ENCODE results near the gene DENND2D. TPM values are rescaled to one million over a fixed set of nuclear protein-coding genes. Genes with fewer than 3 reads are reported as not detected.

DENND2D gene
- total and polyA plus RNA-seq, 9 of the 15 experiments (the other 6 are each of a cell fraction or from before 2014, with no cell fraction given): 0.08 to 0.44 (median 0.13) TPM; not detected in 6

DNA sequence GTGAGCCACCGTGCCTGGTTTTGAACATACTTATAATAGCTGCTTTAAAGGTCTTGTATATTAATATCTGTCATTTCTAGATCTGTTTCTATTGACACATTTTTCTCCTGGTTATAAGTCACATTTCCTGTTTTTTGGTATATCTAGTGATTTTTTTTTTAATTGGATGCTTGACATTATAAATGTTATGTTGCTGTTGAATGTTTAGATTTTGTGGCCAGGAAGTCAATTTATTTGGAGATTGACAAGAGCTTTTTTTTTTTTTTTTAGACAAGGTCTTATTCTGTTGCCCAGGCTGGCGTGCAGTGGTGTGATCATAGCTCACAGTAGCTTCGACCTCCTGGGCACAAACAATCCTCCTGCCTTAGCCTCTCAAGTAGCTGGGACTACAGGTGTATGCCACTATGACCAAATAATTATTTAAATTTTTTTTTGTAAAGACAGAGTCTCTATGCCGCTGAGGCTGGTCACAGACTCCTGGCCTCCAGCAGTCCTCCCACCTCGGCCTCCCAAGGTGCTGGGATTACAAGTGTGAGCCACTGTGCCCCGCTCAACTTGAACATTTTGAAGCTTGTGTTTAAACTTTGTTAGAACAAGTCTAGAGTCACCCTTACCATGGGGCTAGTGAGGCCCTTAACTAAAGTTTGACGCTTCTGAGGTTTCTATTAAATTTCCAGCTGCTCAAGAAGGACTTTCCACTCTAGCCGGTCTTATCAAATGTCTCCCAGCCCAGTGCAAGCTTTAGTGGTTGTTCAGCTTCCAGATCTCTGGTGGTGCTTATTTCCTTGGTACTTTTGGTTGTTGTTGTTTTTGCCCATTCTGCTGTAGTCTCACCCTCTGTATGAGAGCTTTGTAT is 18.5 kb upstream of the DENND2D start:
- ATAC-seq (no peak), FAIRE-seq (no peak), DNase-seq (ENCODE audit: extremely low read depth in 1 of 4, low spot score in 3 of 4) (no peak)
- POLR2A ChIA-PET: interaction anchor here (0.5 to 1.0 kb wide), 3 partner anchors 13 to 249 kb away, joined by 3 to 5 read pairs (median 4); no protein-coding TSS in a partner anchor
- Histone ChIP-seq H3K9me3 (replicated peaks; ENCODE audit: control insufficient read depth, insufficient read depth, low read depth, low read length) (no peaks in the 10 kb centered on the region), H2AFZ (ENCODE audit: low read depth, low read length) (no peak overlapping the region), H3K4me1 (replicated peaks in 1 of 2; ENCODE audit: control insufficient read depth in 2 of 2, insufficient read depth in 2 of 2, low read length in 2 of 2) (peaks cover 0 to 10% of the 10 kb centered on the region in 2 experiments; a peak in 3 of 5 replicates), H4K20me1 (replicated peaks; ENCODE audit: control insufficient read depth, insufficient read depth, low read length) (no peaks in the 10 kb centered on the region; the same call in 1 of the 2 replicates), H3K79me2 (ENCODE audit: control insufficient read depth, insufficient read depth, low read length) (no peaks in the 10 kb centered on the region), H3K4me2 (ENCODE audit: insufficient read depth, low read length) (no peak overlapping the region), H3K9me1 (ENCODE audit: control insufficient read depth, insufficient read depth, low read length) (no peaks in the 10 kb centered on the region), H3K4me3 (no peak overlapping the region), H3K36me3 (ENCODE audit: control insufficient read depth, insufficient read depth, low read length) (no peaks in the 10 kb centered on the region), H3K27ac (ENCODE audit: extremely low read depth, low read depth, low read length) (no peak overlapping the region), H3K9ac (ENCODE audit: insufficient read depth in 1 of 2, low read depth in 2 of 2, low read length in 2 of 2) (no peak overlapping the region), H3K27me3 (ENCODE audit: control insufficient read depth in 2 of 2, insufficient read depth in 2 of 2, low read length in 2 of 2) (peaks cover 0 to 10% of the 10 kb centered on the region in 2 experiments; a peak in 2 of 5 replicates)
- intact Hi-C loops (cut with micrococcal nuclease) (loop anchor here (10.0 kb wide), 1 partner anchor 446 kb away; no protein-coding TSS in a partner anchor), in situ Hi-C loops (cut with MboI) (no loop called here)
- TF ChIP-seq ZNF212 (CRISPR knock-in tag; IDR thresholded peaks at IDR 0.05) (no peak), MYBL2 (IDR thresholded peaks at IDR 0.05; ENCODE audit: low read depth) (no peak), MYBL2 (CRISPR knock-in tag; IDR thresholded peaks at IDR 0.05; ENCODE audit: borderline replicate concordance) (no peak)
- TF ChIP-seq, protein P1, sequence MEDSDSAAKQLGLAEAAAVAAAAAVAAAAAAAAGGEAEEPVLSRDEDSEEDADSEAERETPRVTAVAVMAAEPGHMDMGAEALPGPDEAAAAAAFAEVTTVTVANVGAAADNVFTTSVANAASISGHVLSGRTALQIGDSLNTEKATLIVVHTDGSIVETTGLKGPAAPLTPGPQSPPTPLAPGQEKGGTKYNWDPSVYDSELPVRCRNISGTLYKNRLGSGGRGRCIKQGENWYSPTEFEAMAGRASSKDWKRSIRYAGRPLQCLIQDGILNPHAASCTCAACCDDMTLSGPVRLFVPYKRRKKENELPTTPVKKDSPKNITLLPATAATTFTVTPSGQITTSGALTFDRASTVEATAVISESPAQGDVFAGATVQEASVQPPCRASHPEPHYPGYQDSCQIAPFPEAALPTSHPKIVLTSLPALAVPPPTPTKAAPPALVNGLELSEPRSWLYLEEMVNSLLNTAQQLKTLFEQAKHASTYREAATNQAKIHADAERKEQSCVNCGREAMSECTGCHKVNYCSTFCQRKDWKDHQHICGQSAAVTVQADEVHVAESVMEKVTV (CRISPR knock-in tag; IDR thresholded peaks at IDR 0.05): no peak
- WGBS (ENCODE audit: insufficient coverage, low coverage, missing lambda C conversion rate): 15% methylated on average over 8 of the region's 8 CpGs
- no TSS peak for BruUV-seq (replicated peaks)
- CTCF ChIA-PET (ENCODE audit: low intra/inter-chr PET ratio): no interaction called here

All from K562 (cell line).